ENCODE data around the gene PGA4. TPM values are rescaled to one million over a fixed set of nuclear protein-coding genes. Genes with fewer than 3 reads are reported as not detected.
"Not testable (repeated sequence)": the region's sequence is repeated elsewhere in the genome, so short reads cannot be mapped to it uniquely, and the experiment has no call there.

The PGA4 gene
- polyA plus RNA-seq, 2 donors: 1.0 to 9.5 TPM

DNA sequence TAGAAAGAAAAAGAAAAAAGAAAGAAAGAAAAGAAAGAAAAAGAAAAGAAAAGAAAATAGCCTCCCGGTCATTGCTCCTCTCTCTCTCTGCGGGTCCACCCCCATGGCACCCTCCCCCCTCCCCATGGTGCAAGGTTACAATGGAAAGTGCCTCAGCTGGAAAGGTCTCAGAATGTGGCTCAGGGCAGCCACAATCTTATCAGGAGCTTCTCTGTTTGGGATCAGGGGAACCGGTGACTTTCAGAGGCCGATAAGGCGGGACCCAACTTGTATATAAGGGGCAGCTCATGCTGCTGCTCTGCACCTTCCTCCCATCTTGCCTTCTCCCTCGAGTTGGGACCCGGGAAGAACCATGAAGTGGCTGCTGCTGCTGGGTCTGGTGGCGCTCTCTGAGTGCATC, 18.7 kb downstream of the PGA4 start, which contains the start of gene PGA5:
TSS of gene PGA5 (plus strand) at position 301 of the 400 bp plus-strand sequence. CDS start at position 353, 52 bp downstream.
- not testable (repeated sequence) for H3K4me3 ChIP-seq (ENCODE audit: low read depth in 1 of 2, low read length in 2 of 2); H3K27ac ChIP-seq (ENCODE audit: low read depth in 2 of 2, low read length in 1 of 2); H3K27me3 ChIP-seq (ENCODE audit: control insufficient read depth in 1 of 2, insufficient read depth in 2 of 2, low read length in 2 of 2); H3K9me3 ChIP-seq (ENCODE audit: control insufficient read depth in 2 of 2, insufficient read depth in 1 of 2, low read depth in 1 of 2, low read length in 1 of 2); H3K4me1 ChIP-seq (ENCODE audit: control insufficient read depth in 2 of 2, insufficient read depth in 2 of 2, low read length in 1 of 2); H3K36me3 ChIP-seq (ENCODE audit: control insufficient read depth in 2 of 2, insufficient read depth in 2 of 2, low read length in 1 of 2)
- WGBS, 2 donors: no CpG with 5 or more reads among the region's 8 CpGs

DNA sequence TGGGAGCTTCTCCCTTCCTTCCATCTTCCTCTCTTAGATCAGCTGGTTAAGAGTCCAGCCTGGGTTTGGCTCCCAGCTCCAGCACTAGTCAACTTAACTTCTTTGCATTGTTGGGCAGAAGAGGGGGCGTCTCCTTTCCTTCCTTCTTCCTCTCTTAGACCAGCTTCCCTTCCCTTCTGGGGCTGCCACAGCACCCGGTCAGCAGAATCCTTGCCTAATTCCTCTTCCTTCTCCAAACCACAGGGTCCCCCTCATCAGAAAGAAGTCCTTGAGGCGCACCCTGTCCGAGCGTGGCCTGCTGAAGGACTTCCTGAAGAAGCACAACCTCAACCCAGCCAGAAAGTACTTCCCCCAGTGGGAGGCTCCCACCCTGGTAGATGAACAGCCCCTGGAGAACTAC, 19.4 kb downstream of the PGA4 start:
- not testable (repeated sequence) for H3K9me3 ChIP-seq (ENCODE audit: control insufficient read depth in 2 of 2, insufficient read depth in 1 of 2, low read depth in 1 of 2, low read length in 1 of 2); H3K27me3 ChIP-seq (ENCODE audit: control insufficient read depth in 1 of 2, insufficient read depth in 2 of 2, low read length in 2 of 2); H3K4me3 ChIP-seq (ENCODE audit: low read depth in 1 of 2, low read length in 2 of 2); H3K4me1 ChIP-seq (ENCODE audit: control insufficient read depth in 2 of 2, insufficient read depth in 2 of 2, low read length in 1 of 2); H3K27ac ChIP-seq (ENCODE audit: low read depth in 2 of 2, low read length in 1 of 2); H3K36me3 ChIP-seq (ENCODE audit: control insufficient read depth in 2 of 2, insufficient read depth in 2 of 2, low read length in 1 of 2)
- no CpG with 5 or more reads among the region's 5 CpGs for WGBS, 2 donors

DNA sequence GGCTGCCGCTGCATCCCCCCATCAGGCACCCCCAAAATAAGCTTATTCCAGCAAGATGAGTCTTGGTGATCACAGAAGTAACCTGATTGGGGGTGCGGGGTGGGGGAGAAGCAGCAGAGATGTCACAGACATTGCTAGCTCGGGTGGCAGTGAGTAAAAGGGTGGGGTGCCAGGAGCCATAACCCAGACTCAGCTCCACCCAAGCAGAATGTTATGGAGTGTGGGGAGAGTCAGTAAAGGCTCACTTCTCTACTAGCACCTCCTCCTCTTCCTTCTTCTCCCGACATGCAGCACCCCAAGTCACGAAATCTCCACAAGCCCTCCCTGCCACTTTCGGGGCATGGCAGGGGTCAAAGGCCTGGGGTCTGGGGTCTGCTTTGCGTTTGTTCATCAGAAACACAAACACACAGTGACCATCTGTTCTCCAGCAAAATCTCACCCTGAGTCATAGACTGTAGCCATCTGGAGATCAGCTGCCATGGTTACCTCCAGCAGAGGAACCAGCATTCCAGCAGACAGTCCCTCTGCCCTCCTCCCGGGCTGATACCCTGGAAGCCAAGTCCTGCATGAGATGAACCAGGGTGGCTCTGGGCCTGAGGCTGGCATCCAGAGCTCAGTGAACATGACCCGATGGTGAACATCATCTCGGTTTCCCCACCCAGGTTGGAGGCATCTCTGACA, 23.3 kb downstream of the PGA4 start:
- H3K9me3 ChIP-seq (ENCODE audit: control insufficient read depth in 2 of 2, insufficient read depth in 1 of 2, low read depth in 1 of 2, low read length in 1 of 2); H3K4me3 ChIP-seq (ENCODE audit: low read depth in 1 of 2, low read length in 2 of 2); H3K27ac ChIP-seq (ENCODE audit: low read depth in 2 of 2, low read length in 1 of 2); H3K4me1 ChIP-seq (ENCODE audit: control insufficient read depth in 2 of 2, insufficient read depth in 2 of 2, low read length in 1 of 2); H3K27me3 ChIP-seq (ENCODE audit: control insufficient read depth in 1 of 2, insufficient read depth in 2 of 2, low read length in 2 of 2); H3K36me3 ChIP-seq (ENCODE audit: control insufficient read depth in 2 of 2, insufficient read depth in 2 of 2, low read length in 1 of 2): not testable (repeated sequence)
- WGBS, 2 donors: no CpG with 5 or more reads among the region's 10 CpGs

DNA sequence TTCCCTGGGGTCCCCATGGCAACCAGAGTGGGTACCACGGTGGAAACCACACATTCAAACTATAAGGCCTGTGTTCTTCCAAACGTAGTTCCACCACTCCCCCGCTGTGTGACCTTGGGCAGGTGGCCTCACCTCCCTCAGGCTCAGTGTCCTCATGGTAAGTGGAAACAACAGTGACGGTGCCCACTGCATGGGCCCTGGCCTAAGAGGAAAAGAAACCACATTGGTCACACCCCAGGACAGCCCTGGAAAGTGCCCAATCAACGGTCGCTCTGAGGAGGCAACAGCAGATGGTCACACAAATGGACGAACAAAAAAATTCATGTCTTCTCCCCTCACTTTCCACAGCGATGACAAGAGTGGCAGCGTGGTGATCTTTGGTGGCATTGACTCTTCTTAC, 25.9 kb downstream of the PGA4 start:
- not testable (repeated sequence) for H3K36me3 ChIP-seq (ENCODE audit: control insufficient read depth in 2 of 2, insufficient read depth in 2 of 2, low read length in 1 of 2); H3K27ac ChIP-seq (ENCODE audit: low read depth in 2 of 2, low read length in 1 of 2); H3K9me3 ChIP-seq (ENCODE audit: control insufficient read depth in 2 of 2, insufficient read depth in 1 of 2, low read depth in 1 of 2, low read length in 1 of 2); H3K4me3 ChIP-seq (ENCODE audit: low read depth in 1 of 2, low read length in 2 of 2); H3K27me3 ChIP-seq (ENCODE audit: control insufficient read depth in 1 of 2, insufficient read depth in 2 of 2, low read length in 2 of 2); H3K4me1 ChIP-seq (ENCODE audit: control insufficient read depth in 2 of 2, insufficient read depth in 2 of 2, low read length in 1 of 2)
- 86 to 90% methylated on average over 9 of the region's 9 CpGs for WGBS, 2 donors

DNA sequence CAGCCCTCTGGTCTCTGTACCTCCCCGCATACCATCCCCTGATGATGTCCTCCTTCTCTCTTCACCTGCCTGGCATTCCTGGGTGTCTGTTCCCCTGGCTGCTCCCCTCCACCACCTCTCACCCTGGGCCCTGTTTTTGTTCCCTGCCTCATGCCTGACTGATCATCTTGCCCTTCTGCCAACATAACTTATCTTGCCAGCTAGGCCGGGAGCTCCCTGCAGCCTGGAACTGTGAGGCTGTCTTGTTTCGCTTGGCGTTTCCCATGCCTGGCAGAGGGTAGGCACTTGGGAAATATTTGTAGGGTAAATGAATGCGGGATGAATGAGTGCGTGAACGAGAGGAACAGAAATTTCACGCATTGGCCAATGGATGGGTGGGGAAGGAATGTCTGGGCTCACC, 27.1 kb downstream of the PGA4 start:
- not testable (repeated sequence) for H3K9me3 ChIP-seq (ENCODE audit: control insufficient read depth in 2 of 2, insufficient read depth in 1 of 2, low read depth in 1 of 2, low read length in 1 of 2); H3K27ac ChIP-seq (ENCODE audit: low read depth in 2 of 2, low read length in 1 of 2); H3K36me3 ChIP-seq (ENCODE audit: control insufficient read depth in 2 of 2, insufficient read depth in 2 of 2, low read length in 1 of 2); H3K4me1 ChIP-seq (ENCODE audit: control insufficient read depth in 2 of 2, insufficient read depth in 2 of 2, low read length in 1 of 2); H3K27me3 ChIP-seq (ENCODE audit: control insufficient read depth in 1 of 2, insufficient read depth in 2 of 2, low read length in 2 of 2); H3K4me3 ChIP-seq (ENCODE audit: low read depth in 1 of 2, low read length in 2 of 2)
- 58 to 70% methylated on average over 8 of the region's 8 CpGs for WGBS, 2 donors

DNA sequence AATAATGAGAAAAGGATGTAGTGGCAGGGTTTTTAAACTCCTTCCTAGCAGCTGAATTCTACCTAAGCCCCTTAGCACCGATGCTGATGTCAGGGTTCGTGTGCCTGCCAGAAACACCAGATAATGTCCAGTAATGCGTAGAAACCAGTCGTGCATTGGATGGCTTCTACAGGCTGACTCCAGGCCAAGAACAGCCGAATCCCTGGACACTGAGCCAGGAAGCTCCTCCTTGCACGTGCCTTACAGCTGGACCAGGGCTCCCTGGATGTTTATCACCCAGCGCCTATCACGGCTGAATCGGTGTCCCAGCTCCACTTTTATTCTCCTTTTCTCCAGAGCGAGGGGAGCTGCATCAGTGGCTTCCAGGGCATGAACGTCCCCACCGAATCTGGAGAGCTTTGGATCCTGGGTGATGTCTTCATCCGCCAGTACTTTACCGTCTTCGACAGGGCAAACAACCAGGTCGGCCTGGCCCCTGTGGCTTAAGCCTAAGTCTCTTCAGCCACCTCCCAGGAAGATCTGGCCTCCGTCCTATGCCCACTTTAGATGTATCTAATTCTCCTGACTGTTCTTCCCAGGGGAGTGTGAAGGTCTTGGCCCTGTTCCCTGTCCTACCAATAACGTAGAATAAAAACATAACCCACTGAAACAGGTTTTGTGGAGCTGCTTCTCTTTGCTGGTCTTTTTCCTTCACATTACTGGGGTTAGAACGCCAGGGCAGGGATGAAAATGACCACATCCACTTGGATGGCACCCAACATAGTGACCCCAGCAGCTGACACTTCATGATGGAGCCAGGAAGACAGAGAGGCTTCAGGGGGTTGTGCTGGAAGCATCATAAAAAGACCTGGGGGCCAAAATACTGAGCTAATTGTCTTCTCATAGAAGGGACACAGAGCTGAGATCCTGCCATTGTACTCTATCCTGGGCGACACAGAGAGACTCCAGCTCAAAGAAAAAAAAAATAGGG, 28.9 kb downstream of the PGA4 start:
- H3K27me3 ChIP-seq (ENCODE audit: control insufficient read depth in 1 of 2, insufficient read depth in 2 of 2, low read length in 2 of 2); H3K4me1 ChIP-seq (ENCODE audit: control insufficient read depth in 2 of 2, insufficient read depth in 2 of 2, low read length in 1 of 2); H3K9me3 ChIP-seq (ENCODE audit: control insufficient read depth in 2 of 2, insufficient read depth in 1 of 2, low read depth in 1 of 2, low read length in 1 of 2); H3K27ac ChIP-seq (ENCODE audit: low read depth in 2 of 2, low read length in 1 of 2); H3K4me3 ChIP-seq (ENCODE audit: low read depth in 1 of 2, low read length in 2 of 2); H3K36me3 ChIP-seq (ENCODE audit: control insufficient read depth in 2 of 2, insufficient read depth in 2 of 2, low read length in 1 of 2): not testable (repeated sequence)
- 67% methylated on average over 20 of the region's 20 CpGs for WGBS, 2 donors

DNA sequence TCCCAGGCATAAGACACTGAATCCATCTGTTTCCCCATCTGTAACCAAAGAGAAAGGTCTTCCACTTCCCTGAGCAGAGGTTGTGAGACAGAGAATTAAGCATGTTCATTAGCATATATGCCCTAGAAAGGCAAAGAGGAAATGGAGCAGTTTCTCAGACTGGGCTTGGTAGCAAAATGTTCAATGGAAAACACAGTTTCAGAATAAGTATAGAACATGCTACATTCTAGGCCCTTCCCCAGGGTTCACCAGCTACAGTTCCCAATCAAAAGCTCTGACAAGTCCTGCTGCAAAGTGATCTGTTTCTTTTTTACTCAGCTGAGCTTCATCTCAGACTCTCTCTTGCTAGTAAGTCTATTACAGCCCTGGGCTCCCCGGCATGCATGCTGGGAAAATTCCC, 30.2 kb downstream of the PGA4 start:
- WGBS, 2 donors: 46 to 67% methylated on average over 1 of the region's 1 CpG
- not testable (repeated sequence) for H3K4me1 ChIP-seq (ENCODE audit: control insufficient read depth in 2 of 2, insufficient read depth in 2 of 2, low read length in 1 of 2); H3K9me3 ChIP-seq (ENCODE audit: control insufficient read depth in 2 of 2, insufficient read depth in 1 of 2, low read depth in 1 of 2, low read length in 1 of 2); H3K27me3 ChIP-seq (ENCODE audit: control insufficient read depth in 1 of 2, insufficient read depth in 2 of 2, low read length in 2 of 2); H3K4me3 ChIP-seq (ENCODE audit: low read depth in 1 of 2, low read length in 2 of 2); H3K27ac ChIP-seq (ENCODE audit: low read depth in 2 of 2, low read length in 1 of 2); H3K36me3 ChIP-seq (ENCODE audit: control insufficient read depth in 2 of 2, insufficient read depth in 2 of 2, low read length in 1 of 2)

DNA sequence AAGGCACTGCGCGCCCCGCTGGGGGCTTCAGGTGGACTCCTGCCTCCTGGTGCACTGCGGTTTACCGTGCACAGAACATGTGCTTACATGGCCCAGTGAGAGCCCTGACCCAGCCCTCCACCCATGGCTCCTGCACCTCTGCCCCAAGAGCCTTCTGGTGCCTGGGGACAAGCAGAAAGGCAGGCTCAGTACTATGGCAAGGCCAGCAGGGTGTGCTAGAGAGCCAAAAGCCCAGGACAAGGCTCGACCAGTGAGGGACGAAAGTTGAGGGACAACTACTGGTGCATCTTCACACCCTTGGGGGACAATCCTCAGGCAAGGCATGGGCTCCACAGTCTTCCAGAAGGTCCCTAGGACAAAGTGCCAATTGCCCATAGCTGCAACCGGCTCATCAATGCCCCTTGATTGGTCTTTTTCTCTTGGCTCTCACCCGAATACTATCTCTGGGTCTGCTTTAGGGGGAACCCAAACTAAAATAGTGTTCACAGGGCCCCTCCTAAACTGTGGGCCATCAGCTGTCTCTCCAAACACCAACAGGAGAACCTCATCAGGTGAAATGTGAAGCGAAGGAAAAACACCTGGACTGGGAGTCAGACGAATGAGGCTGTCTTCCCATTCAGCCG, 32.4 kb downstream of the PGA4 start:
- H3K4me1 ChIP-seq (ENCODE audit: control insufficient read depth in 2 of 2, insufficient read depth in 2 of 2, low read length in 1 of 2): no peaks in the 10 kb centered on the region
- H3K4me3 ChIP-seq (ENCODE audit: low read depth in 1 of 2, low read length in 2 of 2): no peak overlapping the region
- H3K27ac ChIP-seq (ENCODE audit: low read depth in 2 of 2, low read length in 1 of 2): no peak overlapping the region
- no peaks in the 10 kb centered on the region for H3K36me3 ChIP-seq (ENCODE audit: control insufficient read depth in 2 of 2, insufficient read depth in 2 of 2, low read length in 1 of 2)
- H3K27me3 ChIP-seq (ENCODE audit: control insufficient read depth in 1 of 2, insufficient read depth in 2 of 2, low read length in 2 of 2): no peaks in the 10 kb centered on the region
- no peaks in the 10 kb centered on the region for H3K9me3 ChIP-seq (ENCODE audit: control insufficient read depth in 2 of 2, insufficient read depth in 1 of 2, low read depth in 1 of 2, low read length in 1 of 2)
- WGBS, 2 donors: 54 to 55% methylated on average over 12 of the region's 12 CpGs

DNA sequence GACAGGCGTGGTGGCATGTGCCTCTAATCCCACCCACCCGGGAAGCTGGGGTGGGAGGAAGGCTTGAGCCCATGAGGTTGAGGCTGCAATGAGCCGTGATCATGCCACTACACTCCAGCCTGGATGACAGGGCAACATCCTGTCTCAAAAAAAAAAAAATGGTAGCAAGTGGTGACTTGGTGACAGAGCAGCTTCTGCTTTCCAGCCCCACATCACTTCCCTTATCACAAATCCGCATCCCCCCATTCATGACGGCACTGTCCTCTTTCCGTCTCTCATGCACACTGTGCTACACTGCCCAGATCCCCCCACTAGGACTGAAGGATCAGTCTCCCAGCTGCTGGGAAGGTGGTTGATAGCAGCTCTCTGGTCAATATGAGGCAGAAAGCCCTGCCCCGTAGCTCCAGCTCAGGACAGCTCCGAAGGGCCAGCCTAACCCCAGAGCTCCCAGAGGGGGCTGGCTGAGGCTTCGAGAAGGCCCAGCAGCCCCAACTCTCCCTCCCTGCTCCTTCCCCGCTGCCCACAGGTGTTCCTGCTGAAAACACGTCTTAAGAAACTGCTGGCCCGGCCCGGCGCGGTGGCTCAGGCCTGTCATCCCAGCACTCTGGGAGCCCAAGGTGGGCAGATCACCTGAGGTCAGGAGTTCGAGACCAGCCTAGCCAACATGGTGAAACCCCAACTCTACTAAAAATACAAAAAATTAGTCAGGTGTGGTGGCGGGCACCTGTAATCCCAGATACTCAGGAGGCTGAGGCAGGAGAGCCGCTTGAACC, 34.7 kb downstream of the PGA4 start:
- Histone ChIP-seq H3K36me3 (ENCODE audit: control insufficient read depth in 2 of 2, insufficient read depth in 2 of 2, low read length in 1 of 2) (no peaks in the 10 kb centered on the region), H3K4me1 (ENCODE audit: control insufficient read depth in 2 of 2, insufficient read depth in 2 of 2, low read length in 1 of 2) (no peaks in the 10 kb centered on the region), H3K4me3 (ENCODE audit: low read depth in 1 of 2, low read length in 2 of 2) (no peak overlapping the region), H3K9me3 (ENCODE audit: control insufficient read depth in 2 of 2, insufficient read depth in 1 of 2, low read depth in 1 of 2, low read length in 1 of 2) (no peaks in the 10 kb centered on the region), H3K27ac (ENCODE audit: low read depth in 2 of 2, low read length in 1 of 2) (no peak overlapping the region), H3K27me3 (ENCODE audit: control insufficient read depth in 1 of 2, insufficient read depth in 2 of 2, low read length in 2 of 2) (no peaks in the 10 kb centered on the region)
- WGBS, 2 donors: 90 to 94% methylated on average over 18 of the region's 18 CpGs
